ENCODE data around the gene TSPOAP1. TPM values are rescaled to one million over a fixed set of nuclear protein-coding genes. Genes with fewer than 3 reads are reported as not detected.

Gene TSPOAP1
- total RNA-seq, 1 experiment from 2014 or later = 6.0 TPM

DNA sequence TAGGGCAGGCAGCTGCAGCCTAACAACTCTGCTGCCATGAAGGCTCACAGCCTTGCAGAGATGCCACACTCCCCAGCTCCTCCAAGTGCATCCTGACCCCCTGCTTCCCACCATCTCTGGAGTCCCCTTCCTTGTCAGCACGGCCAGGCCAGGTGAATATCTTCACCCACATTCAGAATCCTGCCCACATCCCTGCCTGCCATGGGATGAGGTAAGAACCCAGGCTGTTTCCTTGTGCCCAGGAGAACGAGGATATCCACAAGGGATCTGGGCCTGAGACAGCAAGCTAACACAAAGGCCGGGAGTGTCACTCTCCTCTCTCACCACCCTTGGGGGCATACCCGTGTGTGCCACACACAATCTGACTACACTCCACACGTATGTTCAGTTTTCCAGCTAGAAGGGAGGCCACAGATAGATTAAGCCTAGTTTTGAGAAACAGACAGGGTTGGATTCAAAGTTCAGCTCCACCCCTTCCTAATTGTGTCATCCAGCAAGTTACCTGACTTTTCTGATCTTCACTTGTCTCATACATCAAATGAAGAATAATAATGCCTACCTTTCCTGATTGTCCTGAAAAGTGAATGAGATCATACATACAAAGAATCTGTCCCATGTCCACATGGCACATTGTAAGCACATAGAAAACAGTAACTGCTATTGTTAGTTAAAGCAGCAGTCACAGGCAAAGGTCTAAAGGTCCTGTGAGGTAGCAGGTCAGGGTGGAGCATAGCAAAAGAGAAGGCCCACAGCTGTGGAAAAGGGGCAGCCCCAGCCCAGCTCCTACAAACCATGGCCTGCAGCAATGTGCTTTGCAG, 40.8 kb upstream of the TSPOAP1 start:
- POLR2A ChIA-PET = interaction anchor here (0.8 to 1.4 kb wide), 4 partner anchors 22 to 146 kb away, joined by 3 to 10 read pairs (median 6); partner anchors contain the start of gene RNF43
- H3K4me3 Mint-ChIP-seq (ENCODE audit: unreplicated experiment) = peak overlapping the region; percentile 43
- TSS peak; percentile 13 for BruUV-seq (replicated peaks)
- peak; percentile 71 to 77 for DNase-seq
- Histone ChIP-seq H3K36me3 (ENCODE audit: control insufficient read depth, insufficient read depth, low read length) (peaks cover 3% of the 10 kb centered on the region; the same call in 1 of the 2 replicates), H3K9me3 (no peaks in the 10 kb centered on the region), H3K4me1 (peaks cover 88% of the 10 kb centered on the region), H3K27me3 (replicated peaks; ENCODE audit: control insufficient read depth, insufficient read depth, low read length) (no peaks in the 10 kb centered on the region), H3K4me3 (ENCODE audit: low read depth, low read length) (no peak overlapping the region)
- CTCF ChIA-PET = interaction anchor here (0.7 to 1.9 kb wide), 4 partner anchors 45 to 1500 kb away, joined by 3 to 12 read pairs (median 10); partner anchors contain the start of gene RNF43
- peaks cover 74% of the 10 kb centered on the region for H3K4me1 Mint-ChIP-seq (ENCODE audit: low read depth, unreplicated experiment)
- TF ChIP-seq, protein P1, sequence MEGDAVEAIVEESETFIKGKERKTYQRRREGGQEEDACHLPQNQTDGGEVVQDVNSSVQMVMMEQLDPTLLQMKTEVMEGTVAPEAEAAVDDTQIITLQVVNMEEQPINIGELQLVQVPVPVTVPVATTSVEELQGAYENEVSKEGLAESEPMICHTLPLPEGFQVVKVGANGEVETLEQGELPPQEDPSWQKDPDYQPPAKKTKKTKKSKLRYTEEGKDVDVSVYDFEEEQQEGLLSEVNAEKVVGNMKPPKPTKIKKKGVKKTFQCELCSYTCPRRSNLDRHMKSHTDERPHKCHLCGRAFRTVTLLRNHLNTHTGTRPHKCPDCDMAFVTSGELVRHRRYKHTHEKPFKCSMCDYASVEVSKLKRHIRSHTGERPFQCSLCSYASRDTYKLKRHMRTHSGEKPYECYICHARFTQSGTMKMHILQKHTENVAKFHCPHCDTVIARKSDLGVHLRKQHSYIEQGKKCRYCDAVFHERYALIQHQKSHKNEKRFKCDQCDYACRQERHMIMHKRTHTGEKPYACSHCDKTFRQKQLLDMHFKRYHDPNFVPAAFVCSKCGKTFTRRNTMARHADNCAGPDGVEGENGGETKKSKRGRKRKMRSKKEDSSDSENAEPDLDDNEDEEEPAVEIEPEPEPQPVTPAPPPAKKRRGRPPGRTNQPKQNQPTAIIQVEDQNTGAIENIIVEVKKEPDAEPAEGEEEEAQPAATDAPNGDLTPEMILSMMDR (IDR thresholded peaks at IDR 0.05; ENCODE audit: insufficient read depth in 1 of 2, low read depth in 1 of 2, low read length in 1 of 2, severe bottlenecking in 1 of 2, unreplicated experiment in 1 of 2) = no peak
- intact Hi-C loops (cut with micrococcal nuclease; ENCODE audit: unreplicated experiment) = loop anchor here (1.0 kb wide), 1 partner anchor 22 kb away; no protein-coding TSS in a partner anchor
- H3K36me3 Mint-ChIP-seq (ENCODE audit: insufficient read depth, unreplicated experiment) = peaks cover 90% of the 10 kb centered on the region
- H3K27me3 Mint-ChIP-seq (ENCODE audit: insufficient read depth, unreplicated experiment) = no peaks in the 10 kb centered on the region
- no peaks in the 10 kb centered on the region for H3K9me3 Mint-ChIP-seq (ENCODE audit: unreplicated experiment)
- peak overlapping the region; percentile 87 for H3K27ac Mint-ChIP-seq (ENCODE audit: unreplicated experiment)

GRCh38 chr17:58368860-58369213, 40.2 kb upstream of the TSPOAP1 start:
- Mint-ChIP-seq H3K36me3 (ENCODE audit: insufficient read depth, unreplicated experiment) (peaks cover 87% of the 10 kb centered on the region), H3K27me3 (ENCODE audit: insufficient read depth, unreplicated experiment) (no peaks in the 10 kb centered on the region), H3K27ac (ENCODE audit: unreplicated experiment) (peak overlapping the region; percentile 87), H3K4me1 (ENCODE audit: low read depth, unreplicated experiment) (peaks cover 80% of the 10 kb centered on the region), H3K9me3 (ENCODE audit: unreplicated experiment) (no peaks in the 10 kb centered on the region), H3K4me3 (ENCODE audit: unreplicated experiment) (peak overlapping the region; percentile 43)
- peaks cover 92% of the 10 kb centered on the region for H3K4me1 ChIP-seq
- no TSS peak for BruUV-seq (replicated peaks)
- no peaks in the 10 kb centered on the region for H3K27me3 ChIP-seq (replicated peaks; ENCODE audit: control insufficient read depth, insufficient read depth, low read length)
- CTCF ChIA-PET = interaction anchor here (1.0 to 1.9 kb wide), 2 partner anchors 49 to 51 kb away, joined by 9 to 12 read pairs; partner anchors contain the start of gene RNF43
- peaks cover 3% of the 10 kb centered on the region; the same call in 1 of the 2 replicates for H3K36me3 ChIP-seq (ENCODE audit: control insufficient read depth, insufficient read depth, low read length)
- no peak for DNase-seq
- TF ChIP-seq, protein P1 (IDR thresholded peaks at IDR 0.05; ENCODE audit: insufficient read depth in 1 of 2, low read depth in 1 of 2, low read length in 1 of 2, severe bottlenecking in 1 of 2, unreplicated experiment in 1 of 2) = no peak
- no peak overlapping the region for H3K4me3 ChIP-seq (ENCODE audit: low read depth, low read length)
- intact Hi-C loops (cut with micrococcal nuclease; ENCODE audit: unreplicated experiment) = loop anchor here (1.0 kb wide), 1 partner anchor 22 kb away; no protein-coding TSS in a partner anchor
- POLR2A ChIA-PET = interaction anchor here (0.9 to 1.4 kb wide), 2 partner anchors 47 to 49 kb away, joined by 3 to 10 read pairs; partner anchors contain the start of gene RNF43
- H3K9me3 ChIP-seq = no peaks in the 10 kb centered on the region

DNA sequence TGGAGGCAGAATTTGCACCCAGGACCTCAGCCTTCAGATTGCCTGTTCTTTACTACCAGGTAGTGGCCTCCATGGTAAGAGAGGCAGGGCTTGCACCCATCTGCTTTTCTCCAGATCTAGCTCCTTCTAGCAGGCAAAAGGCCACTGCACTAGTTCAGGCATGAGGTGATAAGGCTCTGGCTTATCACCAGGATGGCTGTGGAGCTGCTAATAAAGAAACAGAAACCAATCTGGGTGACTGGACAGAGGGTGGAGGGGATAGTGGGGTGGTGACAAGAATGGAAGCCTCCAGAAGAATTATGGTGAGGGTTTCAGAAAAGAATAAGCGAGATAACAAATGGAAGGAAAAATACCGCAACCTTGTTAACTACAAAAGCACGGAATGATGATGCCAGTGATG, 38.9 kb upstream of the TSPOAP1 start:
- DNase-seq = peak in 1 of 2 experiments; percentile 28
- peaks cover 88% of the 10 kb centered on the region for H3K4me1 ChIP-seq
- TF ChIP-seq, protein P1 (IDR thresholded peaks at IDR 0.05; ENCODE audit: insufficient read depth in 1 of 2, low read depth in 1 of 2, low read length in 1 of 2, severe bottlenecking in 1 of 2, unreplicated experiment in 1 of 2) = no peak
- Mint-ChIP-seq H3K27me3 (ENCODE audit: insufficient read depth, unreplicated experiment) (no peaks in the 10 kb centered on the region), H3K4me3 (ENCODE audit: unreplicated experiment) (no peak overlapping the region), H3K27ac (ENCODE audit: unreplicated experiment) (peak overlapping the region; percentile 65), H3K4me1 (ENCODE audit: low read depth, unreplicated experiment) (peaks cover 76% of the 10 kb centered on the region), H3K9me3 (ENCODE audit: unreplicated experiment) (no peaks in the 10 kb centered on the region), H3K36me3 (ENCODE audit: insufficient read depth, unreplicated experiment) (peaks cover 87% of the 10 kb centered on the region)
- no TSS peak for BruUV-seq (replicated peaks)
- POLR2A ChIA-PET = no interaction called here
- CTCF ChIA-PET = no interaction called here
- no peak overlapping the region for H3K4me3 ChIP-seq (ENCODE audit: low read depth, low read length)
- H3K27me3 ChIP-seq (replicated peaks; ENCODE audit: control insufficient read depth, insufficient read depth, low read length) = no peaks in the 10 kb centered on the region
- no peaks in the 10 kb centered on the region for H3K9me3 ChIP-seq
- peaks cover 11% of the 10 kb centered on the region for H3K36me3 ChIP-seq (ENCODE audit: control insufficient read depth, insufficient read depth, low read length)
- intact Hi-C loops (cut with micrococcal nuclease; ENCODE audit: unreplicated experiment) = no loop called here
